ENCODE measurements around the gene METTL24. TPM values are rescaled to one million over a fixed set of nuclear protein-coding genes. Genes with fewer than 3 reads are reported as not detected.
"Not testable (repeated sequence)": the region's sequence is repeated elsewhere in the genome, so short reads cannot be mapped to it uniquely, and the experiment has no call there.

Gene METTL24
- total and polyA plus RNA-seq, 4 donors, result 0.14 to 2.0 (median 0.91) TPM

- H3K36me3 ChIP-seq (ENCODE audit: control insufficient read depth in 4 of 4, insufficient read depth in 3 of 4, low read depth in 1 of 4, low read length in 3 of 4), result no peaks in the 10 kb centered on the region
- H3K27ac ChIP-seq (ENCODE audit: low read depth in 1 of 2, low read length in 2 of 2), result no peak overlapping the region
- no peak for DNase-seq (ENCODE audit: low spot score)
- H3K4me3 ChIP-seq (ENCODE audit: low read depth in 1 of 3, low read length in 3 of 3), result no peak overlapping the region
- no peak for TF ChIP-seq ZBTB33 (IDR thresholded peaks at IDR 0.05)
- no peak for TF ChIP-seq SP1 (IDR thresholded peaks at IDR 0.05)
- no peak for TF ChIP-seq MAX (IDR thresholded peaks at IDR 0.05)
- TF ChIP-seq, protein P1, sequence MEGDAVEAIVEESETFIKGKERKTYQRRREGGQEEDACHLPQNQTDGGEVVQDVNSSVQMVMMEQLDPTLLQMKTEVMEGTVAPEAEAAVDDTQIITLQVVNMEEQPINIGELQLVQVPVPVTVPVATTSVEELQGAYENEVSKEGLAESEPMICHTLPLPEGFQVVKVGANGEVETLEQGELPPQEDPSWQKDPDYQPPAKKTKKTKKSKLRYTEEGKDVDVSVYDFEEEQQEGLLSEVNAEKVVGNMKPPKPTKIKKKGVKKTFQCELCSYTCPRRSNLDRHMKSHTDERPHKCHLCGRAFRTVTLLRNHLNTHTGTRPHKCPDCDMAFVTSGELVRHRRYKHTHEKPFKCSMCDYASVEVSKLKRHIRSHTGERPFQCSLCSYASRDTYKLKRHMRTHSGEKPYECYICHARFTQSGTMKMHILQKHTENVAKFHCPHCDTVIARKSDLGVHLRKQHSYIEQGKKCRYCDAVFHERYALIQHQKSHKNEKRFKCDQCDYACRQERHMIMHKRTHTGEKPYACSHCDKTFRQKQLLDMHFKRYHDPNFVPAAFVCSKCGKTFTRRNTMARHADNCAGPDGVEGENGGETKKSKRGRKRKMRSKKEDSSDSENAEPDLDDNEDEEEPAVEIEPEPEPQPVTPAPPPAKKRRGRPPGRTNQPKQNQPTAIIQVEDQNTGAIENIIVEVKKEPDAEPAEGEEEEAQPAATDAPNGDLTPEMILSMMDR (IDR thresholded peaks at IDR 0.05; ENCODE audit: low read depth, low read length, missing input control), result no peak
- TF ChIP-seq HNF4A (conservative IDR thresholded peaks at IDR 0.05), result no peak
- no peak for TF ChIP-seq TAF1 (conservative IDR thresholded peaks at IDR 0.05)
- no peak for TF ChIP-seq RAD21 (IDR thresholded peaks at IDR 0.05)
- no peak for TF ChIP-seq HNF4G (IDR thresholded peaks at IDR 0.05)
- no peak for TF ChIP-seq FOXA2 (IDR thresholded peaks at IDR 0.05)
- no peak for TF ChIP-seq YY1 (IDR thresholded peaks at IDR 0.05)
- no peaks in the 10 kb centered on the region for H3K4me1 ChIP-seq (ENCODE audit: control insufficient read depth in 4 of 4, insufficient read depth in 4 of 4, low read length in 3 of 4)
- H3K9ac ChIP-seq (ENCODE audit: low read depth in 1 of 2, low read length in 2 of 2), result no peak overlapping the region
- H3K9me3 ChIP-seq (ENCODE audit: control insufficient read depth in 4 of 4, low read length in 3 of 4), result no peaks in the 10 kb centered on the region
- H3K27me3 ChIP-seq (ENCODE audit: control insufficient read depth in 4 of 4, insufficient read depth in 4 of 4, low read length in 3 of 4), result peaks cover 0 to 2% (median 0%) of the 10 kb centered on the region in 4 donors
- WGBS, result 75% methylated on average over 7 of the region's 7 CpGs
Observed at GRCh38 chr6:110277100-110277665, 81.0 kb downstream of the METTL24 start.

DNA sequence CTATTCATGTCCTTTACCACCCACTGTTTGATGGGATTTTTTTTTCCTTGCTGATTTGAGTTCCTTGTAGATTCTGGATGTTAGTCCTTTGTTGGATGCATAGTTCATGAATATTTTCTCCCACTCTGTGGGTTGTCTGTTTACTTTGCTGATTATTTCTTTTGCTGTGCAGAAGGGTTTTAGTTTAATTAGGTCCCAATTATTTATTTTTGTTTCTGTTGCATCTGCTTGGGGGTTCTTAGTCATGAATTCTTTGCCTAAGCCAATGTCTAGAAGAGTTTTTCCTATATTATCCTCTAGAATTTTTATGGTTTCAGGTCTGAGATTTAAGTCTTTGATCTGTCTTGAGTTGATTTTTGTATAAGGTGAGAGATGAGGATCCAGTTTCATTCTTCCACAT lies 85.4 kb downstream of the METTL24 start:
- not testable (repeated sequence) for H3K36me3 ChIP-seq (ENCODE audit: control insufficient read depth in 4 of 4, insufficient read depth in 3 of 4, low read depth in 1 of 4, low read length in 3 of 4); H3K27me3 ChIP-seq (ENCODE audit: control insufficient read depth in 4 of 4, insufficient read depth in 4 of 4, low read length in 3 of 4); H3K9ac ChIP-seq (ENCODE audit: low read depth in 1 of 2, low read length in 2 of 2); H3K4me3 ChIP-seq (ENCODE audit: low read depth in 1 of 3, low read length in 3 of 3); H3K9me3 ChIP-seq (ENCODE audit: control insufficient read depth in 4 of 4, low read length in 3 of 4); DNase-seq (ENCODE audit: low spot score); H3K27ac ChIP-seq (ENCODE audit: low read depth in 1 of 2, low read length in 2 of 2); H3K4me1 ChIP-seq (ENCODE audit: control insufficient read depth in 4 of 4, insufficient read depth in 4 of 4, low read length in 3 of 4)

DNA sequence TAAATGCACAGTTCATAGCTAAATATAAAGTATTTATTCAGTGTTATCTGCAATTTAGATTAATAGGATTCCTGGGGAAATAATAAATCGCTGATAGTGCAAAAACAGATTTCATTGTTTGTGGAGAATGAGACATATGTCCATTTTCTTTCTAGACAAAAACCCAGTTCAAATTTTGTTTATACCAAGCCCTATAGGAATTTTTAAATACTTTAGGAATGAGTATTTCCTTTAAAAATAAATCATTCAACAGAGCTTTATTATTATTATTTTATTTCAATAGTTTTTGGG lies 86.5 kb downstream of the METTL24 start:
- TF ChIP-seq SP1 (IDR thresholded peaks at IDR 0.05) (no peak), MAX (IDR thresholded peaks at IDR 0.05) (no peak), TAF1 (conservative IDR thresholded peaks at IDR 0.05) (no peak), YY1 (IDR thresholded peaks at IDR 0.05) (no peak), NR2F2 (IDR thresholded peaks at IDR 0.05) (no peak), GABPA (IDR thresholded peaks at IDR 0.05 in 1 of 2, conservative IDR thresholded peaks at IDR 0.05 in 1 of 2) (no peak), RAD21 (IDR thresholded peaks at IDR 0.05) (no peak), FOXA1 (IDR thresholded peaks at IDR 0.05) (no peak), ZBTB33 (IDR thresholded peaks at IDR 0.05) (no peak), HNF4A (conservative IDR thresholded peaks at IDR 0.05) (no peak), EGR1 (IDR thresholded peaks at IDR 0.05; ENCODE audit: low read depth in 2 of 2) (no peak)
- TF ChIP-seq, protein P1 (IDR thresholded peaks at IDR 0.05; ENCODE audit: low read depth, low read length, missing input control), result no peak
- TF ChIP-seq, protein P2, sequence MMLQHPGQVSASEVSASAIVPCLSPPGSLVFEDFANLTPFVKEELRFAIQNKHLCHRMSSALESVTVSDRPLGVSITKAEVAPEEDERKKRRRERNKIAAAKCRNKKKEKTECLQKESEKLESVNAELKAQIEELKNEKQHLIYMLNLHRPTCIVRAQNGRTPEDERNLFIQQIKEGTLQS (IDR thresholded peaks at IDR 0.05), result no peak
- 82% methylated on average over 1 of the region's 1 CpG for WGBS

More for the DNA sequence above, 86.5 kb downstream of the METTL24 start:
- no peak for DNase-seq (ENCODE audit: low spot score)
- no peaks in the 10 kb centered on the region for H3K36me3 ChIP-seq (ENCODE audit: control insufficient read depth in 4 of 4, insufficient read depth in 3 of 4, low read depth in 1 of 4, low read length in 3 of 4)
- H3K27ac ChIP-seq (ENCODE audit: low read depth in 1 of 2, low read length in 2 of 2), result no peak overlapping the region
- H3K4me1 ChIP-seq (ENCODE audit: control insufficient read depth in 4 of 4, insufficient read depth in 4 of 4, low read length in 3 of 4), result no peaks in the 10 kb centered on the region
- no peaks in the 10 kb centered on the region for H3K27me3 ChIP-seq (ENCODE audit: control insufficient read depth in 4 of 4, insufficient read depth in 4 of 4, low read length in 3 of 4)
- no peak overlapping the region for H3K4me3 ChIP-seq (ENCODE audit: low read depth in 1 of 3, low read length in 3 of 3)
- H3K9ac ChIP-seq (ENCODE audit: low read depth in 1 of 2, low read length in 2 of 2), result no peak overlapping the region
- no peaks in the 10 kb centered on the region for H3K9me3 ChIP-seq (ENCODE audit: control insufficient read depth in 4 of 4, low read length in 3 of 4)
